ENCODE data around the gene ALS2. TPM values are rescaled to one million over a fixed set of nuclear protein-coding genes. Genes with fewer than 3 reads are reported as not detected.

ALS2 gene
- total RNA-seq, 1 experiment from 2014 or later: 38.3 TPM

DNA sequence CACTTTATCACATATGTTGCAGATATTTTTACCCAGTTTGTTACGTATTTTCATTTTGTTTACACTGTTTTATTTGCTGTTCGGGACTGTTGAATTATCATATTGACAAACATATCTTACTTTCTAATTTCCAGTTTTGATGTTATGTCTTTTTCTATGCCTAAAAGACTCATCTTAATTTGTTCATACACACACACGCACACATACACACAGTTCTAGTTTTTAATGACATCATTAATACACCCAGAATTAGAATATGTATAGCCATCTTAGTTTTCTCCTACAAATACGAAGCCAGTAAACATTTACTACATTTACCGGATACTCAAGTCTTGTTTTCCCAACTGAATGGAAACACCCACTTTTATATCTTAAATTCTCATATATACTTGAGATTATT is 29.2 kb downstream of the ALS2 start:
- Mint-ChIP-seq H3K4me1 (ENCODE audit: low read depth, unreplicated experiment) (peaks cover 11% of the 10 kb centered on the region), H3K9me3 (ENCODE audit: unreplicated experiment) (no peaks in the 10 kb centered on the region), H3K27ac (ENCODE audit: unreplicated experiment) (no peak overlapping the region), H3K27me3 (ENCODE audit: insufficient read depth, unreplicated experiment) (no peaks in the 10 kb centered on the region), H3K36me3 (ENCODE audit: insufficient read depth, unreplicated experiment) (peaks cover 16% of the 10 kb centered on the region), H3K4me3 (ENCODE audit: unreplicated experiment) (no peak overlapping the region)
- Histone ChIP-seq H3K4me3 (ENCODE audit: low read depth, low read length) (no peak overlapping the region), H3K36me3 (ENCODE audit: control insufficient read depth, insufficient read depth, low read length) (0 out of 2 replicates have a peak, but pooled peaks cover 1% of the 10 kb centered on the region), H3K4me1 (peaks cover 14% of the 10 kb centered on the region), H3K9me3 (no peaks in the 10 kb centered on the region), H3K27me3 (replicated peaks; ENCODE audit: control insufficient read depth, insufficient read depth, low read length) (no peaks in the 10 kb centered on the region)
- BruUV-seq (replicated peaks): no TSS peak
- intact Hi-C loops (cut with micrococcal nuclease; ENCODE audit: unreplicated experiment): loop anchor here (5.0 kb wide), 1 partner anchor 149 kb away; no protein-coding TSS in a partner anchor
- TF ChIP-seq, protein P1, sequence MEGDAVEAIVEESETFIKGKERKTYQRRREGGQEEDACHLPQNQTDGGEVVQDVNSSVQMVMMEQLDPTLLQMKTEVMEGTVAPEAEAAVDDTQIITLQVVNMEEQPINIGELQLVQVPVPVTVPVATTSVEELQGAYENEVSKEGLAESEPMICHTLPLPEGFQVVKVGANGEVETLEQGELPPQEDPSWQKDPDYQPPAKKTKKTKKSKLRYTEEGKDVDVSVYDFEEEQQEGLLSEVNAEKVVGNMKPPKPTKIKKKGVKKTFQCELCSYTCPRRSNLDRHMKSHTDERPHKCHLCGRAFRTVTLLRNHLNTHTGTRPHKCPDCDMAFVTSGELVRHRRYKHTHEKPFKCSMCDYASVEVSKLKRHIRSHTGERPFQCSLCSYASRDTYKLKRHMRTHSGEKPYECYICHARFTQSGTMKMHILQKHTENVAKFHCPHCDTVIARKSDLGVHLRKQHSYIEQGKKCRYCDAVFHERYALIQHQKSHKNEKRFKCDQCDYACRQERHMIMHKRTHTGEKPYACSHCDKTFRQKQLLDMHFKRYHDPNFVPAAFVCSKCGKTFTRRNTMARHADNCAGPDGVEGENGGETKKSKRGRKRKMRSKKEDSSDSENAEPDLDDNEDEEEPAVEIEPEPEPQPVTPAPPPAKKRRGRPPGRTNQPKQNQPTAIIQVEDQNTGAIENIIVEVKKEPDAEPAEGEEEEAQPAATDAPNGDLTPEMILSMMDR (IDR thresholded peaks at IDR 0.05; ENCODE audit: insufficient read depth in 1 of 2, low read depth in 1 of 2, low read length in 1 of 2, severe bottlenecking in 1 of 2, unreplicated experiment in 1 of 2): no peak
- DNase-seq: no peak
- CTCF ChIA-PET: no interaction called here
- POLR2A ChIA-PET: no interaction called here

DNA sequence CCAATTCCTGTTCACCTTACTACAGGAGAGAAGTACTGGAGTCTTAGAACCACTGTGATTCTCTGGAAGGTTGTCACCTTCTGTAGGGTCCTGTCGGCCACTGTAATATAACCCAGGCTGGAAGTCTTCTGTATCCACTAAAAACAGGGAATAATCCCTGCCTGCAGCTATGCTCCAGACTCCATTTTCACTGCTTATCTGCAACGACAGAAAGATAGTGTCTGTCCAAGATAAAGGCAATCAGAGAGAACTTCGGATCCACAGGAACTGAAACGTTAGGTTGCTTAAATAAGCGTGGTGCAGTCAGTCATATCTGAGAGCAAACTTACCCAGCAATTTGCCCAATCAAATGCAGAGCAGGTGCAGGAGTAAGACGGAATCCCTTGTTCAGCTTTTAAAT is 34.2 kb downstream of the ALS2 start:
- TF ChIP-seq, protein P1 (IDR thresholded peaks at IDR 0.05; ENCODE audit: insufficient read depth in 1 of 2, low read depth in 1 of 2, low read length in 1 of 2, severe bottlenecking in 1 of 2, unreplicated experiment in 1 of 2): no peak
- intact Hi-C loops (cut with micrococcal nuclease; ENCODE audit: unreplicated experiment): no loop called here
- BruUV-seq (replicated peaks): no TSS peak
- Mint-ChIP-seq H3K4me3 (ENCODE audit: unreplicated experiment) (no peak overlapping the region), H3K36me3 (ENCODE audit: insufficient read depth, unreplicated experiment) (peaks cover 35% of the 10 kb centered on the region), H3K27me3 (ENCODE audit: insufficient read depth, unreplicated experiment) (no peaks in the 10 kb centered on the region), H3K27ac (ENCODE audit: unreplicated experiment) (no peak overlapping the region), H3K4me1 (ENCODE audit: low read depth, unreplicated experiment) (peaks cover 7% of the 10 kb centered on the region), H3K9me3 (ENCODE audit: unreplicated experiment) (no peaks in the 10 kb centered on the region)
- no peak for DNase-seq
- H3K36me3 ChIP-seq (ENCODE audit: control insufficient read depth, insufficient read depth, low read length): 0 out of 2 replicates have a peak, but pooled peaks cover 1% of the 10 kb centered on the region
- no peaks in the 10 kb centered on the region for H3K9me3 ChIP-seq
- H3K27me3 ChIP-seq (replicated peaks; ENCODE audit: control insufficient read depth, insufficient read depth, low read length): no peaks in the 10 kb centered on the region
- H3K4me3 ChIP-seq (ENCODE audit: low read depth, low read length): no peak overlapping the region
- CTCF ChIA-PET: no interaction called here
- POLR2A ChIA-PET: no interaction called here
- peaks cover 6% of the 10 kb centered on the region; the same call in 1 of the 2 replicates for H3K4me1 ChIP-seq

DNA sequence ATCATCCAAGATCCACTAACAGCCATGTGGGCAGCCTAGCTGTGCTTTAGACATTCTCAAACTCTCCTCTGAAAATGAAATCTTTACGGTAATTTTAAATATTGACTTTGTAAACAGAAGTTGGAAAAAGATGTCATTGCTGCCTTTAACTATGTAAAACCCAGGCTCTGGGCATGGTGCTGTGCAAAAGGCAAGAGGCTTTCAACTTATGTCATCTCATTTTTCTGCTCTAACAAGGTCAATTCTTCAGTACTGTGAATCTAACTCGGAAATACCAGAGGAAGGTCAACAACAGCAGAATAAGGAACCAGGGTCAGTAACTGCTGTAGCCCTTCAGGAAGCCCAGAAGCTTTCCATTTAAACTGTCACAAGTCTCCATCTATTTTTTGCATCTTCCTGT is 45.2 kb downstream of the ALS2 start:
- BruUV-seq (replicated peaks): no TSS peak
- intact Hi-C loops (cut with micrococcal nuclease; ENCODE audit: unreplicated experiment): no loop called here

More for the DNA sequence above, 45.2 kb downstream of the ALS2 start:
- ChIA-PET CTCF (no interaction called here), POLR2A (no interaction called here)
- no peak overlapping the region for H3K4me3 Mint-ChIP-seq (ENCODE audit: unreplicated experiment)
- H3K9me3 Mint-ChIP-seq (ENCODE audit: unreplicated experiment): no peaks in the 10 kb centered on the region
- H3K4me3 ChIP-seq (ENCODE audit: low read depth, low read length): no peak overlapping the region
- no peaks in the 10 kb centered on the region for H3K4me1 Mint-ChIP-seq (ENCODE audit: low read depth, unreplicated experiment)
- H3K36me3 Mint-ChIP-seq (ENCODE audit: insufficient read depth, unreplicated experiment): peaks cover 16% of the 10 kb centered on the region
- no peak for DNase-seq
- H3K4me1 ChIP-seq: no peaks in the 10 kb centered on the region
- TF ChIP-seq, protein P1 (IDR thresholded peaks at IDR 0.05; ENCODE audit: insufficient read depth in 1 of 2, low read depth in 1 of 2, low read length in 1 of 2, severe bottlenecking in 1 of 2, unreplicated experiment in 1 of 2): no peak
- no peaks in the 10 kb centered on the region for H3K27me3 Mint-ChIP-seq (ENCODE audit: insufficient read depth, unreplicated experiment)
- no peak overlapping the region for H3K27ac Mint-ChIP-seq (ENCODE audit: unreplicated experiment)
- H3K27me3 ChIP-seq (replicated peaks; ENCODE audit: control insufficient read depth, insufficient read depth, low read length): no peaks in the 10 kb centered on the region
- no peaks in the 10 kb centered on the region for H3K9me3 ChIP-seq
- no peaks in the 10 kb centered on the region; the same call in 1 of the 2 replicates for H3K36me3 ChIP-seq (ENCODE audit: control insufficient read depth, insufficient read depth, low read length)
